DOHH2 (cell line): ENCODE results near the gene GALR2.
A peak's percentile ranks its signal among the peaks of the same experiment; 100 is the strongest.

Source experiments
- H3F3A ChIP-seq: fragments of 200-600 bp; sonication (generic), shearing (Covaris generic); 2 replicates; pipeline ENCODE4 v1.6.0; 2016; ENCODE audit warnings: antibody characterized with exemption, mild to moderate bottlenecking; ENCODE audit not compliant: control insufficient read depth, insufficient read depth
- H3K27ac ChIP-seq: fragments of 200-600 bp; sonication (generic); 2 replicates; pipeline ENCODE4 v1.5.1; 2014; ENCODE audit warnings: low read depth, mild to moderate bottlenecking, low read length, moderate library complexity
- H3K27me3 ChIP-seq: fragments of 200-600 bp; sonication (generic); 2 replicates; pipeline ENCODE4 v1.6.1; 2014; ENCODE audit warnings: mild to moderate bottlenecking, low read length, mixed read lengths; ENCODE audit not compliant: control insufficient read depth
- H3K36me3 ChIP-seq: fragments of 200-600 bp; sonication (generic); 2 replicates; pipeline ENCODE4 v1.6.1; 2014; ENCODE audit warnings: mild to moderate bottlenecking, low read length, moderate library complexity, mixed read lengths; ENCODE audit not compliant: control insufficient read depth
- H3K4me1 ChIP-seq: fragments of 200-600 bp; sonication (generic); 2 replicates; pipeline ENCODE4 v1.6.1; 2014; ENCODE audit warnings: mild to moderate bottlenecking, low read length, mixed read lengths; ENCODE audit not compliant: control insufficient read depth
- H3K4me2 ChIP-seq: fragments of 200-600 bp; sonication (generic); 2 replicates; pipeline ENCODE4 v1.6.0; 2014; ENCODE audit warnings: mild to moderate bottlenecking, low read length, moderate library complexity
- H3K4me3 ChIP-seq: fragments of 200-600 bp; sonication (generic); 2 replicates; pipeline ENCODE4 v1.5.1; 2014; ENCODE audit warnings: mild to moderate bottlenecking, low read length, mixed read lengths
- H3K79me2 ChIP-seq: fragments of 200-600 bp; sonication (generic); 2 replicates; pipeline ENCODE4 v1.6.1; 2014; ENCODE audit warnings: mild to moderate bottlenecking, low read length, mixed read lengths; ENCODE audit not compliant: control insufficient read depth
- H3K9me2 ChIP-seq: fragments of 200-600 bp; sonication (generic); replicated peaks from 2 replicates; pipeline ENCODE4 v1.6.1; 2014; ENCODE audit warnings: mild to moderate bottlenecking, low read length, mixed read lengths; ENCODE audit not compliant: control insufficient read depth
- H3K9me3 ChIP-seq: fragments of 200-600 bp; sonication (generic); 2 replicates; pipeline ENCODE4 v1.6.1; 2014; ENCODE audit warnings: antibody characterized with exemption, low read length, mixed read lengths; ENCODE audit not compliant: control insufficient read depth, insufficient read depth
- H4K20me1 ChIP-seq: fragments of 200-600 bp; sonication (generic); 2 replicates; pipeline ENCODE4 v1.6.0; 2014; ENCODE audit warnings: low read depth, mild to moderate bottlenecking, antibody characterized with exemption, low read length, moderate library complexity; ENCODE audit not compliant: control insufficient read depth, insufficient read depth
- EZH2phosphoT487 ChIP-seq: fragments of 200-600 bp; sonication (generic); IDR thresholded peaks from 2 replicates; pipeline ENCODE4 v1.6.1; 2017; ENCODE audit warnings: borderline replicate concordance, mild to moderate bottlenecking, antibody characterized with exemption, low read length, moderate library complexity, mixed read lengths
- TF ChIP-seq, protein P1 (sequence below): fragments of 200-600 bp; sonication (generic); IDR thresholded peaks from one replicate; pipeline ENCODE4 v1.5.1; 2014; ENCODE audit warnings: antibody characterized with exemption, mild to moderate bottlenecking, low read depth, low read length; ENCODE audit not compliant: poor library complexity, severe bottlenecking

Gene GALR2

GRCh38 chr17:76106703-76107102 lies 32.1 kb downstream of the GALR2 start:
- peaks cover 19% of the 10 kb centered on the region for H3K79me2 ChIP-seq
- TF ChIP-seq, protein P1, sequence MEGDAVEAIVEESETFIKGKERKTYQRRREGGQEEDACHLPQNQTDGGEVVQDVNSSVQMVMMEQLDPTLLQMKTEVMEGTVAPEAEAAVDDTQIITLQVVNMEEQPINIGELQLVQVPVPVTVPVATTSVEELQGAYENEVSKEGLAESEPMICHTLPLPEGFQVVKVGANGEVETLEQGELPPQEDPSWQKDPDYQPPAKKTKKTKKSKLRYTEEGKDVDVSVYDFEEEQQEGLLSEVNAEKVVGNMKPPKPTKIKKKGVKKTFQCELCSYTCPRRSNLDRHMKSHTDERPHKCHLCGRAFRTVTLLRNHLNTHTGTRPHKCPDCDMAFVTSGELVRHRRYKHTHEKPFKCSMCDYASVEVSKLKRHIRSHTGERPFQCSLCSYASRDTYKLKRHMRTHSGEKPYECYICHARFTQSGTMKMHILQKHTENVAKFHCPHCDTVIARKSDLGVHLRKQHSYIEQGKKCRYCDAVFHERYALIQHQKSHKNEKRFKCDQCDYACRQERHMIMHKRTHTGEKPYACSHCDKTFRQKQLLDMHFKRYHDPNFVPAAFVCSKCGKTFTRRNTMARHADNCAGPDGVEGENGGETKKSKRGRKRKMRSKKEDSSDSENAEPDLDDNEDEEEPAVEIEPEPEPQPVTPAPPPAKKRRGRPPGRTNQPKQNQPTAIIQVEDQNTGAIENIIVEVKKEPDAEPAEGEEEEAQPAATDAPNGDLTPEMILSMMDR: no peak
- TF ChIP-seq EZH2phosphoT487: no peak
- H3K4me2 ChIP-seq: peak overlapping the region; percentile 23; the same call in 1 of the 2 replicates
- no peaks in the 10 kb centered on the region for H3K9me3 ChIP-seq
- no peak overlapping the region for H3K27ac ChIP-seq
- H4K20me1 ChIP-seq: no peaks in the 10 kb centered on the region
- 0 out of 2 replicates have a peak, but pooled peaks cover 3% of the 10 kb centered on the region for H3K27me3 ChIP-seq
- H3K9me2 ChIP-seq: no peaks in the 10 kb centered on the region
- H3K4me3 ChIP-seq: no peak overlapping the region
- peaks cover 24% of the 10 kb centered on the region for H3K4me1 ChIP-seq
- peaks cover 6% of the 10 kb centered on the region for H3K36me3 ChIP-seq
- H3F3A ChIP-seq: peaks cover 11% of the 10 kb centered on the region

- peaks cover 13% of the 10 kb centered on the region for H3K79me2 ChIP-seq
- H3K9me2 ChIP-seq: no peaks in the 10 kb centered on the region
- no peaks in the 10 kb centered on the region for H4K20me1 ChIP-seq
- H3K36me3 ChIP-seq: no peaks in the 10 kb centered on the region
- no peak overlapping the region for H3K4me3 ChIP-seq
- H3K4me1 ChIP-seq: peaks cover 24% of the 10 kb centered on the region
- no peak overlapping the region for H3K4me2 ChIP-seq
- TF ChIP-seq, protein P1: peak; percentile 37
- no peak for TF ChIP-seq EZH2phosphoT487
- no peaks in the 10 kb centered on the region for H3K9me3 ChIP-seq
- H3K27ac ChIP-seq: no peak overlapping the region
- H3K27me3 ChIP-seq: 0 out of 2 replicates have a peak, but pooled peaks cover 3% of the 10 kb centered on the region
- H3F3A ChIP-seq: peaks cover 11% of the 10 kb centered on the region
Observed at GRCh38 chr17:76107509-76107908, 32.9 kb downstream of the GALR2 start.

DNA sequence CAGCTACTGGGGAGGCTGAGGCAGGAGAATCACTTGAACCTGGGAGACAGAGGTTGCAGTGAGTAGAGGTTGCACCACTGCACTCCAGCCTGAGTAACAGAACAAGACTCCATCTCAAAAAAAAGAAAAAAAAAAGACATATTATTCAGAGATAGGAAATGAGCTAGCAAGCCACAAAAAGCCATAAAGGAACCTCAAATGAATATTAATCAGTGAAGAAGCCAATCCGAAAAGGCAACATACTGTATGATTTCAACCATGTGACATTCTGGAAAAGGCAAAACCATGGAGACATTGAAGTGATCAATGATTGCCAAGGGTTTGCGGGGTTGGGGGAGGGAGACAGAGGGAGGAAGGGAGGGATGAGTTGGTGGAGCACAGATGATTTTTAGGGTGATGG lies 37.4 kb downstream of the GALR2 start:
- Histone ChIP-seq H3K4me1 (peaks cover under 1% of the 10 kb centered on the region; the same call in 1 of the 2 replicates), H3K9me2 (no peaks in the 10 kb centered on the region), H3K27ac (no peak overlapping the region), H3K4me2 (no peak overlapping the region), H3K4me3 (no peak overlapping the region), H3K36me3 (no peaks in the 10 kb centered on the region), H3F3A (no peaks in the 10 kb centered on the region), H3K27me3 (0 out of 2 replicates have a peak, but pooled peaks cover 3% of the 10 kb centered on the region), H4K20me1 (no peaks in the 10 kb centered on the region), H3K79me2 (no peaks in the 10 kb centered on the region), H3K9me3 (no peaks in the 10 kb centered on the region)
- TF ChIP-seq, protein P1: no peak
- no peak for TF ChIP-seq EZH2phosphoT487
